ENCODE results near the gene FKBP5.

DNA sequence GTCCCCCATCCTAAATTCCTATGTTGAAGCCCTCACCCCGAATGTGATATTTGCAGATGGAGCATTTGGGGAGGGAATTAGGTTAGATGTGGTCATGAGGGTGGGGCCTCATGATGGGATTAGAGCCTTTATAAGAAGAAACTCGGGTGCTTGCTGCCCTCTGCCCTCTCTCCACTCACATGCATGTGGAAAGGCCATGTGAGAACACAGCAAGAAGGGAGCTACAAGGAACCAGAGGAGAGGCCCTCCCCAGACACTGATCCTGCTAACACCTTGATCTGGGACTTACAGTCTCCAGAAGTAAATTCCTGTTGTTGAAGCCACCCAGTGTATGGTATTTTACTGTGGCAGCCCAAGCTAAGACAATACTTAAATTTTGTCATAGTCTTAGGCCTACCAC, 106.4 kb downstream of the FKBP5 start:
- TF ChIP-seq, protein P1, sequence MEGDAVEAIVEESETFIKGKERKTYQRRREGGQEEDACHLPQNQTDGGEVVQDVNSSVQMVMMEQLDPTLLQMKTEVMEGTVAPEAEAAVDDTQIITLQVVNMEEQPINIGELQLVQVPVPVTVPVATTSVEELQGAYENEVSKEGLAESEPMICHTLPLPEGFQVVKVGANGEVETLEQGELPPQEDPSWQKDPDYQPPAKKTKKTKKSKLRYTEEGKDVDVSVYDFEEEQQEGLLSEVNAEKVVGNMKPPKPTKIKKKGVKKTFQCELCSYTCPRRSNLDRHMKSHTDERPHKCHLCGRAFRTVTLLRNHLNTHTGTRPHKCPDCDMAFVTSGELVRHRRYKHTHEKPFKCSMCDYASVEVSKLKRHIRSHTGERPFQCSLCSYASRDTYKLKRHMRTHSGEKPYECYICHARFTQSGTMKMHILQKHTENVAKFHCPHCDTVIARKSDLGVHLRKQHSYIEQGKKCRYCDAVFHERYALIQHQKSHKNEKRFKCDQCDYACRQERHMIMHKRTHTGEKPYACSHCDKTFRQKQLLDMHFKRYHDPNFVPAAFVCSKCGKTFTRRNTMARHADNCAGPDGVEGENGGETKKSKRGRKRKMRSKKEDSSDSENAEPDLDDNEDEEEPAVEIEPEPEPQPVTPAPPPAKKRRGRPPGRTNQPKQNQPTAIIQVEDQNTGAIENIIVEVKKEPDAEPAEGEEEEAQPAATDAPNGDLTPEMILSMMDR (IDR thresholded peaks at IDR 0.05; ENCODE audit: insufficient read depth, low read length): no peak
- TF ChIP-seq POLR2AphosphoS5 (IDR thresholded peaks at IDR 0.05; ENCODE audit: low read depth): no peak
